ENCODE measurements around the gene MBNL3. TPM values are rescaled to one million over a fixed set of nuclear protein-coding genes. Genes with fewer than 3 reads are reported as not detected.

Gene MBNL3
- total and polyA plus RNA-seq, 2 experiments from 2014 or later: 0.98 to 1.6 TPM

DNA sequence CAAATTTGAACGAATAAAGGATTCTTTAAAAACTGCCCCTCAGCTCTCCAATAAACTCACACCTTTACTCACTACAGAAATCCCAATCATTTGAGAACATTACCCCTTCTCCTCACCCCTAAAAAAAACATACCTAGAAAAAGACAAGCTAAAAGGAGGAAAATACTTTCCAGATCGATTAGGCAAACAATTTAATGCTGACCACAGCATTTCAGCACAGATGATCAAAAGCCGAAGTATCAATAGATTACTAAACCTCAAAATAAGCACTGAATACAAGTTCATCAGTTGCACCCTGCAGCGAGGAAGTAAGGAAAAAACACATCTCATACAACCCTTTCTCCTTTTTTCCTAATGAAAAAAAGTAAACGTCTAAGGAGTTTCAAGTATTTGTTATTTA lies 65.5 kb downstream of the MBNL3 start:
- H3K27ac ChIP-seq: no peak overlapping the region
- TF ChIP-seq, protein P1, sequence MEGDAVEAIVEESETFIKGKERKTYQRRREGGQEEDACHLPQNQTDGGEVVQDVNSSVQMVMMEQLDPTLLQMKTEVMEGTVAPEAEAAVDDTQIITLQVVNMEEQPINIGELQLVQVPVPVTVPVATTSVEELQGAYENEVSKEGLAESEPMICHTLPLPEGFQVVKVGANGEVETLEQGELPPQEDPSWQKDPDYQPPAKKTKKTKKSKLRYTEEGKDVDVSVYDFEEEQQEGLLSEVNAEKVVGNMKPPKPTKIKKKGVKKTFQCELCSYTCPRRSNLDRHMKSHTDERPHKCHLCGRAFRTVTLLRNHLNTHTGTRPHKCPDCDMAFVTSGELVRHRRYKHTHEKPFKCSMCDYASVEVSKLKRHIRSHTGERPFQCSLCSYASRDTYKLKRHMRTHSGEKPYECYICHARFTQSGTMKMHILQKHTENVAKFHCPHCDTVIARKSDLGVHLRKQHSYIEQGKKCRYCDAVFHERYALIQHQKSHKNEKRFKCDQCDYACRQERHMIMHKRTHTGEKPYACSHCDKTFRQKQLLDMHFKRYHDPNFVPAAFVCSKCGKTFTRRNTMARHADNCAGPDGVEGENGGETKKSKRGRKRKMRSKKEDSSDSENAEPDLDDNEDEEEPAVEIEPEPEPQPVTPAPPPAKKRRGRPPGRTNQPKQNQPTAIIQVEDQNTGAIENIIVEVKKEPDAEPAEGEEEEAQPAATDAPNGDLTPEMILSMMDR (IDR thresholded peaks at IDR 0.05; ENCODE audit: low read depth, low read length): no peak
- no peak overlapping the region for H3K4me3 ChIP-seq
- no peaks in the 10 kb centered on the region for H3K27me3 ChIP-seq
- H3K4me1 ChIP-seq (ENCODE audit: low read depth): no peaks in the 10 kb centered on the region
- no peaks in the 10 kb centered on the region for H3K9me3 ChIP-seq (ENCODE audit: low read depth)
- no peaks in the 10 kb centered on the region for H3K36me3 ChIP-seq
- no peak for DNase-seq (ENCODE audit: low read depth in 1 of 2, low spot score in 1 of 2)

- Histone ChIP-seq H3K36me3 (no peaks in the 10 kb centered on the region), H3K9me3 (ENCODE audit: low read depth) (no peaks in the 10 kb centered on the region), H3K4me1 (ENCODE audit: low read depth) (peaks cover 14% of the 10 kb centered on the region), H3K27me3 (no peaks in the 10 kb centered on the region), H3K27ac (no peak overlapping the region), H3K4me3 (no peak overlapping the region)
- TF ChIP-seq, protein P1 (IDR thresholded peaks at IDR 0.05; ENCODE audit: low read depth, low read length): no peak
- no peak for DNase-seq (ENCODE audit: low read depth in 1 of 2, low spot score in 1 of 2)
These were observed 73.8 kb downstream of the MBNL3 start for GRCh38 chrX:132415012-132415411.

DNA sequence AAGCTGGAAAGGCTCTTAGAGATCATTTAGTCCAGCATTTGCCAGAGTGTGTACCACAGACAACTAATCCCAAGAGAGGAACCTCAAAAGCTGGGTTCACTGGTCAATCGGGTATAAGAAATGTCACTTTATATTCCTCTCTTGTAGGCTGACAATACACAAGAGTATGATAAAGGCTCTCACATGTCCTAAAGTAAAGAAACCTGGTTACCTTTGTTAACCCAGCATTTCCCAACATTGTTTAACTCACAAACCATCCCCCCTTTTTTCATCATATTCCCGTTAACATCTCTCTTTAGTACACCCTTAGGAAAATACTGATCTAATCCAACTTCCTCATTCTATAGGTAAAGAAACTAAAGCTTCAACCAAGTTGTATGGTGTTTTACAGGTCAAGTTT lies 74.4 kb downstream of the MBNL3 start:
- Histone ChIP-seq H3K9me3 (ENCODE audit: low read depth) (no peaks in the 10 kb centered on the region), H3K36me3 (no peaks in the 10 kb centered on the region), H3K4me3 (no peak overlapping the region), H3K4me1 (ENCODE audit: low read depth) (peaks cover 20% of the 10 kb centered on the region), H3K27ac (no peak overlapping the region), H3K27me3 (no peaks in the 10 kb centered on the region)
- TF ChIP-seq, protein P1 (IDR thresholded peaks at IDR 0.05; ENCODE audit: low read depth, low read length): no peak
- no peak for DNase-seq (ENCODE audit: low read depth in 1 of 2, low spot score in 1 of 2)

- no peak overlapping the region for H3K4me3 ChIP-seq
- H3K9me3 ChIP-seq (ENCODE audit: low read depth): no peaks in the 10 kb centered on the region
- H3K27ac ChIP-seq: no peak overlapping the region
- no peaks in the 10 kb centered on the region for H3K27me3 ChIP-seq
- H3K36me3 ChIP-seq: no peaks in the 10 kb centered on the region
- peaks cover 21% of the 10 kb centered on the region for H3K4me1 ChIP-seq (ENCODE audit: low read depth)
- no peak for DNase-seq (ENCODE audit: low read depth in 1 of 2, low spot score in 1 of 2)
- TF ChIP-seq, protein P1 (IDR thresholded peaks at IDR 0.05; ENCODE audit: low read depth, low read length): no peak
These were observed 75.4 kb downstream of the MBNL3 start for GRCh38 chrX:132413459-132413858.

DNA sequence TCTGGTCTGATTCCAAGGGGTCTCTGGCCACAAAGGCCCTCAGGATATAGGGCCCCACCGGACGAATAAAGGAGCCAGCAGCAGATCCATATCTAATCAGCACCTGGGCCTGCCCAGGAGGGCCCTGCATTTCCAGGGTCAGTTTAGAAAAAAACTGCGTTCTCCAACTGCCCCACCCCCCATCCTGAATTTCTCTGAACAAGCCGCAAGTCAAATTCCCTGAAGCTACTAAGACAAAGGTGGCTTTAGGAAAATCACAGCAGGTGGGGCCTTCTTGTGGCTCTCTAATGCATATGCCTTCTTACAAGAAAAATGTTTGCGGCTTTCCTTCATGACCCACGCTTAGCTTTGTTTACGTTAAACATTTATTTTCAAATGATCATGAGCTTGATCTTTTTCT lies 76.6 kb downstream of the MBNL3 start:
- DNase-seq (ENCODE audit: low read depth in 1 of 2, low spot score in 1 of 2): no peak
- H3K4me3 ChIP-seq: no peak overlapping the region
- peaks cover 21% of the 10 kb centered on the region for H3K4me1 ChIP-seq (ENCODE audit: low read depth)

More for the DNA sequence above, 76.6 kb downstream of the MBNL3 start:
- no peaks in the 10 kb centered on the region for H3K27me3 ChIP-seq
- H3K9me3 ChIP-seq (ENCODE audit: low read depth): no peaks in the 10 kb centered on the region
- no peak overlapping the region for H3K27ac ChIP-seq
- H3K36me3 ChIP-seq: no peaks in the 10 kb centered on the region
- TF ChIP-seq, protein P1 (IDR thresholded peaks at IDR 0.05; ENCODE audit: low read depth, low read length): no peak
